H9 (cell line): ENCODE measurements around the gene TCF7L1. TPM values are rescaled to one million over a fixed set of nuclear protein-coding genes. Genes with fewer than 3 reads are reported as not detected.

Experiments used
- DNase-seq: peaks from one replicate; pipeline ENCODE4 v3.0.0-alpha.2; 2017
- H2AFZ ChIP-seq: one replicate; pipeline ENCODE4 v1.6.1; 2013; ENCODE audit warnings: mild to moderate bottlenecking, low read length, control low read depth, moderate library complexity
- H2AK5ac ChIP-seq: 2 replicates; pipeline ENCODE4 v1.6.1; 2013; ENCODE audit warnings: low read length, control low read depth, mixed read lengths; ENCODE audit not compliant: insufficient read length
- H2BK120ac ChIP-seq: one replicate; pipeline ENCODE4 v1.6.1; 2013; ENCODE audit warnings: low read depth, mild to moderate bottlenecking, low read length, control low read depth, inconsistent platforms; ENCODE audit not compliant: poor library complexity, severe bottlenecking
- H2BK12ac ChIP-seq: 2 replicates; pipeline ENCODE4 v1.6.1; 2013; ENCODE audit warnings: low read length, control low read depth, mixed read lengths, low read depth; ENCODE audit not compliant: insufficient read length
- H2BK15ac ChIP-seq: 2 replicates; pipeline ENCODE4 v1.6.1; 2013; ENCODE audit warnings: low read depth, low read length, control low read depth
- H2BK20ac ChIP-seq: one replicate; pipeline ENCODE4 v1.6.1; 2013; ENCODE audit warnings: low read depth, mild to moderate bottlenecking, low read length, control low read depth, inconsistent platforms; ENCODE audit not compliant: poor library complexity, severe bottlenecking
- H2BK5ac ChIP-seq: 2 replicates; pipeline ENCODE4 v1.6.1; 2013; ENCODE audit warnings: low read length, control low read depth, mixed read lengths; ENCODE audit not compliant: insufficient read length
- H3K14ac ChIP-seq: 2 replicates; pipeline ENCODE4 v1.6.1; 2013; ENCODE audit warnings: low read length, control low read depth; ENCODE audit not compliant: insufficient read depth
- H3K18ac ChIP-seq: 2 replicates; pipeline ENCODE4 v1.6.1; 2013; ENCODE audit warnings: low read depth, mild to moderate bottlenecking, mixed read lengths, low read length, control low read depth; ENCODE audit not compliant: insufficient read length
- H3K23ac ChIP-seq: 2 replicates; pipeline ENCODE4 v1.6.1; 2013; ENCODE audit warnings: low read length, control low read depth, mixed read lengths, low read depth; ENCODE audit not compliant: insufficient read length
- H3K23me2 ChIP-seq: 2 replicates; pipeline ENCODE4 v1.6.1; 2013; ENCODE audit warnings: low read depth, mild to moderate bottlenecking, mixed read lengths, low read length, control low read depth; ENCODE audit not compliant: insufficient read length, poor library complexity, severe bottlenecking
- H3K27ac ChIP-seq: 2 replicates; pipeline ENCODE4 v1.5.1; 2013; ENCODE audit warnings: low read length, control low read depth, mixed read lengths, low read depth; ENCODE audit not compliant: insufficient read length
- H3K27me3 ChIP-seq: 2 replicates; pipeline ENCODE4 v1.6.1; 2013; ENCODE audit warnings: low read length, control low read depth, inconsistent platforms; ENCODE audit not compliant: insufficient read depth
- H3K4ac ChIP-seq: 2 replicates; pipeline ENCODE4 v1.6.1; 2013; ENCODE audit warnings: low read depth, mild to moderate bottlenecking, control low read depth, inconsistent platforms, low read length, moderate library complexity
- H3K4me1 ChIP-seq: 2 replicates; pipeline ENCODE4 v1.6.1; 2013; ENCODE audit warnings: low read length, control low read depth, inconsistent platforms; ENCODE audit not compliant: insufficient read depth
- H3K4me2 ChIP-seq: 2 replicates; pipeline ENCODE4 v1.6.1; 2013; ENCODE audit warnings: low read length, control low read depth, mixed read lengths; ENCODE audit not compliant: insufficient read length, insufficient read depth
- H3K56ac ChIP-seq: 2 replicates; pipeline ENCODE4 v1.6.1; 2013; ENCODE audit warnings: low read depth, mild to moderate bottlenecking, mixed read lengths, low read length, control low read depth; ENCODE audit not compliant: insufficient read length
- H3K79me1 ChIP-seq: 2 replicates; pipeline ENCODE4 v1.6.1; 2013; ENCODE audit warnings: low read depth, mild to moderate bottlenecking, moderate library complexity, low read length, control low read depth, inconsistent platforms; ENCODE audit not compliant: insufficient read depth, poor library complexity, severe bottlenecking
- H3K79me2 ChIP-seq: 2 replicates; pipeline ENCODE4 v1.6.1; 2013; ENCODE audit warnings: low read length, control low read depth, inconsistent platforms; ENCODE audit not compliant: insufficient read depth
- H3K9ac ChIP-seq: 2 replicates; pipeline ENCODE4 v1.6.1; 2013; ENCODE audit warnings: low read length, control low read depth, mixed read lengths; ENCODE audit not compliant: insufficient read length; ENCODE audit errors: extremely low read depth
- H3K9me3 ChIP-seq: one replicate; pipeline ENCODE4 v1.6.1; 2013; ENCODE audit warnings: low read depth, low read length, inconsistent platforms; ENCODE audit not compliant: control insufficient read depth
- H3T11ph ChIP-seq: one replicate; pipeline ENCODE4 v1.6.1; 2013; ENCODE audit warnings: mild to moderate bottlenecking, low read length, control low read depth, inconsistent platforms
- H4K20me1 ChIP-seq: one replicate; pipeline ENCODE4 v1.6.1; 2013; ENCODE audit not compliant: control insufficient read depth, insufficient read length, insufficient read depth
- H4K5ac ChIP-seq: 2 replicates; pipeline ENCODE4 v1.6.1; 2013; ENCODE audit warnings: low read depth, mild to moderate bottlenecking, mixed read lengths, low read length, control low read depth; ENCODE audit not compliant: insufficient read length
- H4K8ac ChIP-seq: replicated peaks from 2 replicates; pipeline ENCODE4 v1.6.1; 2013; ENCODE audit warnings: low read length, control low read depth, mixed read lengths, low read depth; ENCODE audit not compliant: insufficient read length
- H4K91ac ChIP-seq: 2 replicates; pipeline ENCODE4 v1.6.1; 2013; ENCODE audit warnings: low read depth, mild to moderate bottlenecking, moderate library complexity, mixed read lengths, low read length, control low read depth; ENCODE audit not compliant: insufficient read length
- H3K27ac Mint-ChIP-seq, 3 experiments: 2 replicates in 2 of 3; 3 replicates in 1 of 3; pipeline ENCODE4 v1.8.0; 2020 to 2021; ENCODE audit warnings: mixed read lengths in 3 of 3, mild to moderate bottlenecking in 1 of 3, moderate library complexity in 1 of 3
- H3K27me3 Mint-ChIP-seq: 2 replicates; pipeline ENCODE4 v1.8.0; 2021; ENCODE audit warnings: low read depth, mild to moderate bottlenecking, moderate library complexity, mixed read lengths
- H3K36me3 Mint-ChIP-seq, 3 experiments: 2 replicates in 2 of 3; 3 replicates in 1 of 3; pipeline ENCODE4 v1.8.0; 2020 to 2021; ENCODE audit warnings: low read depth in 3 of 3, mixed read lengths in 3 of 3; ENCODE audit not compliant: insufficient read depth in 1 of 3
- H3K4me1 Mint-ChIP-seq, 2 experiments: 2 replicates each; pipeline ENCODE4 v1.8.0; 2020; ENCODE audit warnings: mixed read lengths in 2 of 2
- H3K4me3 Mint-ChIP-seq, 2 experiments: 2 replicates in 1 of 2; 3 replicates in 1 of 2; pipeline ENCODE4 v1.8.0; 2020 to 2021; ENCODE audit warnings: mild to moderate bottlenecking in 2 of 2, mixed read lengths in 2 of 2, moderate library complexity in 1 of 2
- H3K9me3 Mint-ChIP-seq, 2 experiments: 2 replicates in 1 of 2; 3 replicates in 1 of 2; pipeline ENCODE4 v1.8.0; 2020; ENCODE audit warnings: mild to moderate bottlenecking in 2 of 2, mixed read lengths in 2 of 2, moderate library complexity in 1 of 2
- WGBS: extraction: QIAGEN DNeasy Blood & Tissue Kit; methylation state at CpG from one replicate; pipeline ENCODE4 v1.1.7; 2013; ENCODE audit warnings: missing lambda C conversion rate, low lambda C conversion rate, mixed read lengths; ENCODE audit not compliant: insufficient read length; ENCODE audit errors: extremely low coverage; 5-methylcytosine and 5-hydroxymethylcytosine counted together
- total RNA-seq: library from RNA; stranded (reverse); gene quantifications from 2 replicates; pipeline ENCODE4 v1.2.1, GENCODE V29; 2021
- TF ChIP-seq, protein P1 (sequence below): fragments of 200-600 bp; sonication (generic); conservative IDR thresholded peaks from 3 replicates; pipeline ENCODE4 v1.8.0; 2021; ENCODE audit warnings: antibody characterized with exemption, mild to moderate bottlenecking

Gene TCF7L1
- total RNA-seq, 1 experiment from 2014 or later, result 112 TPM

DNA sequence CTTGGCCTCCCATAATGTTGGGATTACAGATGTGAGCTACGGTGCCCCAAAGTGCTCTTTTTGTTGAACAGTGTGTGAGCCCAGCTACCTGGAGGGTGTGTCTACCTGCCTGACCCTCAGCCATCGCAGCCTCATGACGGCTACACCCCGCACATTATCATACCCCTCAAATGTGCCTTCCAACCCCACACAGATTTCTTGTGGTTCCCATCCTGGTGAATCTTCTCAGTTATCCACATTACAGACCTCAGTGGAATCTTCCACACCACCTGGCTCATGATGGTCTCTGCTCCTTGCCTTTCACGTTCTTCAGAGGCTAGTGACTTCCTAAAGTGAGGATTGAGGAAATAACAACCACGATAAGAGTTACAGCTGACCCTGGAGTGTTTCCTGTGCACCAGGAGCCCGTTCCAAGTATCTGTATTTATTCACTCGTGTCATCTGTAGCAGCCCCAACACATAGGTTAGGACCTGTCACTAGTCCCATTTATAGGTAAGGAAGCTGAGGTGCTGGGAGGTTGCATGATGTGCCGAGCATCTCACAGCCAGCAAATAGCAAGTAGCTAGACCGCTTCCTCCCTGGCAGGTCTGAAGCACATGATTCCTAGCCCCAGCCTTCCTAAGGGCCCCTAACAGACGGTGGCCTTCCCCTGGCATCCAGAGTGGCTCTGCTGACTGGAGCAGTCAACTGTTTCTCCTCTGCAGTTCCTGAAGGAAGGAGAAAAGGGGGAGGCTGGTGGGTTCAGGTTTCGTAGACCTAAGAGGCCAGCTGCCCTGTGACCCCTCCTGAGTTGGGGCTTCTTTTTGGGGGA, 47.3 kb downstream of the TCF7L1 start:
- H2BK12ac ChIP-seq, result no peak overlapping the region
- peak overlapping the region; percentile 59 to 97 (median 91) for H3K27ac Mint-ChIP-seq
- H3K56ac ChIP-seq, result no peak overlapping the region
- H3K36me3 Mint-ChIP-seq, result peaks cover 15 to 26% (median 22%) of the 10 kb centered on the region in 3 experiments; a peak in 6 of 7 replicates
- TF ChIP-seq, protein P1, sequence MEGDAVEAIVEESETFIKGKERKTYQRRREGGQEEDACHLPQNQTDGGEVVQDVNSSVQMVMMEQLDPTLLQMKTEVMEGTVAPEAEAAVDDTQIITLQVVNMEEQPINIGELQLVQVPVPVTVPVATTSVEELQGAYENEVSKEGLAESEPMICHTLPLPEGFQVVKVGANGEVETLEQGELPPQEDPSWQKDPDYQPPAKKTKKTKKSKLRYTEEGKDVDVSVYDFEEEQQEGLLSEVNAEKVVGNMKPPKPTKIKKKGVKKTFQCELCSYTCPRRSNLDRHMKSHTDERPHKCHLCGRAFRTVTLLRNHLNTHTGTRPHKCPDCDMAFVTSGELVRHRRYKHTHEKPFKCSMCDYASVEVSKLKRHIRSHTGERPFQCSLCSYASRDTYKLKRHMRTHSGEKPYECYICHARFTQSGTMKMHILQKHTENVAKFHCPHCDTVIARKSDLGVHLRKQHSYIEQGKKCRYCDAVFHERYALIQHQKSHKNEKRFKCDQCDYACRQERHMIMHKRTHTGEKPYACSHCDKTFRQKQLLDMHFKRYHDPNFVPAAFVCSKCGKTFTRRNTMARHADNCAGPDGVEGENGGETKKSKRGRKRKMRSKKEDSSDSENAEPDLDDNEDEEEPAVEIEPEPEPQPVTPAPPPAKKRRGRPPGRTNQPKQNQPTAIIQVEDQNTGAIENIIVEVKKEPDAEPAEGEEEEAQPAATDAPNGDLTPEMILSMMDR, result no peak
- no peak overlapping the region for H4K91ac ChIP-seq
- no peak for DNase-seq
- peak overlapping the region in 1 of 2 experiments; percentile 71; a peak in 2 of 5 replicates for H3K4me3 Mint-ChIP-seq
- H3K9ac ChIP-seq, result no peak overlapping the region
- no peak overlapping the region for H3T11ph ChIP-seq
- H2AK5ac ChIP-seq, result no peak overlapping the region
- no peak overlapping the region for H3K4ac ChIP-seq
- H4K8ac ChIP-seq, result no peak overlapping the region
- H3K4me1 ChIP-seq, result peaks cover 27% of the 10 kb centered on the region; the same call in 1 of the 2 replicates
- H3K4me1 Mint-ChIP-seq, result peaks cover 81% of the 10 kb centered on the region in 2 experiments
- no peaks in the 10 kb centered on the region for H3K27me3 Mint-ChIP-seq
- H3K23me2 ChIP-seq, result no peaks in the 10 kb centered on the region
- peak overlapping the region; percentile 6; the same call in 1 of the 2 replicates for H3K14ac ChIP-seq
- H3K18ac ChIP-seq, result no peak overlapping the region
- H2BK15ac ChIP-seq, result no peak overlapping the region
- no peaks in the 10 kb centered on the region for H3K27me3 ChIP-seq
- H2BK5ac ChIP-seq, result no peak overlapping the region
- H3K27ac ChIP-seq, result no peak overlapping the region
- no peaks in the 10 kb centered on the region for H4K20me1 ChIP-seq
- peaks cover 25% of the 10 kb centered on the region; the same call in 1 of the 2 replicates for H3K79me2 ChIP-seq
- no peaks in the 10 kb centered on the region for H3K9me3 ChIP-seq
- no CpG with 5 or more reads among the region's 12 CpGs for WGBS
- H3K9me3 Mint-ChIP-seq, result no peaks in the 10 kb centered on the region; a peak in 1 of 5 replicates
- no peak overlapping the region for H2BK120ac ChIP-seq
- peaks cover 5% of the 10 kb centered on the region for H3K79me1 ChIP-seq
- no peak overlapping the region for H2BK20ac ChIP-seq
- no peak overlapping the region for H3K23ac ChIP-seq
- no peak overlapping the region for H3K4me2 ChIP-seq
- H4K5ac ChIP-seq, result no peak overlapping the region
- H2AFZ ChIP-seq, result no peak overlapping the region
